ENCODE measurements around the gene HIGD2B.
"Not testable (repeated sequence)": the region's sequence is repeated elsewhere in the genome, so short reads cannot be mapped to it uniquely, and the experiment has no call there.

The HIGD2B gene

GRCh38 chr15:72685925-72686794 is at the start of gene HIGD2B, which contains the start of gene BBS4:
HIGD2B (minus strand) TSS chr15:72686182; CDS start chr15:72676374, 9,808 bp downstream.
BBS4 (plus strand) TSS chr15:72686207; CDS start chr15:72686228, 21 bp downstream.
- DNase-seq: no peak

- no peak for DNase-seq
These were observed 49.1 kb upstream of the HIGD2B start for GRCh38 chr15:72735111-72735510.

- DNase-seq: no peak
These were observed 48.2 kb upstream of the HIGD2B start for GRCh38 chr15:72733941-72734738.

GRCh38 chr15:72732516-72732915 is 46.5 kb upstream of the HIGD2B start:
- DNase-seq: no peak

- no peak for DNase-seq
These were observed 46.1 kb upstream of the HIGD2B start for GRCh38 chr15:72732086-72732485.

GRCh38 chr15:72728821-72729220 is 42.8 kb upstream of the HIGD2B start:
- no peak for DNase-seq

- DNase-seq: not testable (repeated sequence)
These were observed 42.3 kb upstream of the HIGD2B start for GRCh38 chr15:72728249-72728648.

- DNase-seq: no peak
These were observed 41.2 kb upstream of the HIGD2B start for GRCh38 chr15:72727154-72727553.

GRCh38 chr15:72725851-72726250 is 39.9 kb upstream of the HIGD2B start:
- not testable (repeated sequence) for DNase-seq

GRCh38 chr15:72725446-72725845 is 39.5 kb upstream of the HIGD2B start:
- no peak for DNase-seq

- DNase-seq: no peak
These were observed 38.0 kb upstream of the HIGD2B start for GRCh38 chr15:72724028-72724427.

GRCh38 chr15:72722071-72722696 is 36.2 kb upstream of the HIGD2B start:
- no peak for DNase-seq

- DNase-seq: not testable (repeated sequence)
These were observed 22.7 kb upstream of the HIGD2B start for GRCh38 chr15:72708551-72709303.

- DNase-seq: no peak
These were observed 20.3 kb upstream of the HIGD2B start for GRCh38 chr15:72706266-72706665.

GRCh38 chr15:72700076-72700475 is 14.1 kb upstream of the HIGD2B start:
- DNase-seq: no peak

- no peak for DNase-seq
These were observed 13.0 kb upstream of the HIGD2B start for GRCh38 chr15:72698938-72699337.

GRCh38 chr15:72690938-72691337 is 5.0 kb upstream of the HIGD2B start:
- no peak for DNase-seq

GRCh38 chr15:72688697-72689096 is 2.7 kb upstream of the HIGD2B start:
- no peak for DNase-seq

- no peak for DNase-seq
These were observed 569 bp downstream of the HIGD2B start for GRCh38 chr15:72685301-72685924.

- no peak for DNase-seq
These were observed 3.2 kb downstream of the HIGD2B start for GRCh38 chr15:72682772-72683171.

GRCh38 chr15:72680931-72681330 is 5.1 kb downstream of the HIGD2B start:
- DNase-seq: no peak

GRCh38 chr15:72676838-72677237 is 9.1 kb downstream of the HIGD2B start:
- DNase-seq: no peak
